ENCODE results near the gene DMD.

Gene DMD

DNA sequence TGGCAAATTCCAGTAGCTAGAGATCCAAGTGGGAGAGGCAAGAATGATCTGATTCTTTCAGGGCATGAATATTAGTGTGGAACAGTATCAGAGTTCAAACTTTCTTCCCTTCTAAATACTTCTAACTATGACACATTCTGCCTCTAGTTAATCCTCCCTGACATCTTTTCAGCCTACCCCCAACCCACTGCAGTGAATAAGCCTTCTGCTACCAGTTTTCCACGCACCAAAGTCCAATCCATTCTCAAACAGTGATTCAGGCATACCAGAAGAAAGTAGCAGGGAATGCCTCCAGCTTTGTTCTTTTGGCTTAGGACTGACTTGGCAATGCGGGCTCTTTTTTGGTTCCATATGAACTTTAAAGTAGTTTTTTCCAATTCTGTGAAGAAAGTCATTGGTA lies 1984.1 kb downstream of the DMD start:
- TF ChIP-seq, protein P1, sequence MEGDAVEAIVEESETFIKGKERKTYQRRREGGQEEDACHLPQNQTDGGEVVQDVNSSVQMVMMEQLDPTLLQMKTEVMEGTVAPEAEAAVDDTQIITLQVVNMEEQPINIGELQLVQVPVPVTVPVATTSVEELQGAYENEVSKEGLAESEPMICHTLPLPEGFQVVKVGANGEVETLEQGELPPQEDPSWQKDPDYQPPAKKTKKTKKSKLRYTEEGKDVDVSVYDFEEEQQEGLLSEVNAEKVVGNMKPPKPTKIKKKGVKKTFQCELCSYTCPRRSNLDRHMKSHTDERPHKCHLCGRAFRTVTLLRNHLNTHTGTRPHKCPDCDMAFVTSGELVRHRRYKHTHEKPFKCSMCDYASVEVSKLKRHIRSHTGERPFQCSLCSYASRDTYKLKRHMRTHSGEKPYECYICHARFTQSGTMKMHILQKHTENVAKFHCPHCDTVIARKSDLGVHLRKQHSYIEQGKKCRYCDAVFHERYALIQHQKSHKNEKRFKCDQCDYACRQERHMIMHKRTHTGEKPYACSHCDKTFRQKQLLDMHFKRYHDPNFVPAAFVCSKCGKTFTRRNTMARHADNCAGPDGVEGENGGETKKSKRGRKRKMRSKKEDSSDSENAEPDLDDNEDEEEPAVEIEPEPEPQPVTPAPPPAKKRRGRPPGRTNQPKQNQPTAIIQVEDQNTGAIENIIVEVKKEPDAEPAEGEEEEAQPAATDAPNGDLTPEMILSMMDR (IDR thresholded peaks at IDR 0.05; ENCODE audit: unreplicated experiment in 3 of 3) = no peak
- peaks cover 5% of the 10 kb centered on the region for H3K9me3 Mint-ChIP-seq
- H3K4me3 Mint-ChIP-seq = no peak overlapping the region
- no peaks in the 10 kb centered on the region for H3K27me3 Mint-ChIP-seq (ENCODE audit: low read depth)
- no peak overlapping the region for H3K27ac Mint-ChIP-seq
- no peaks in the 10 kb centered on the region for H3K36me3 Mint-ChIP-seq (ENCODE audit: low read depth)
- H3K4me1 Mint-ChIP-seq = peaks cover 4% of the 10 kb centered on the region

DNA sequence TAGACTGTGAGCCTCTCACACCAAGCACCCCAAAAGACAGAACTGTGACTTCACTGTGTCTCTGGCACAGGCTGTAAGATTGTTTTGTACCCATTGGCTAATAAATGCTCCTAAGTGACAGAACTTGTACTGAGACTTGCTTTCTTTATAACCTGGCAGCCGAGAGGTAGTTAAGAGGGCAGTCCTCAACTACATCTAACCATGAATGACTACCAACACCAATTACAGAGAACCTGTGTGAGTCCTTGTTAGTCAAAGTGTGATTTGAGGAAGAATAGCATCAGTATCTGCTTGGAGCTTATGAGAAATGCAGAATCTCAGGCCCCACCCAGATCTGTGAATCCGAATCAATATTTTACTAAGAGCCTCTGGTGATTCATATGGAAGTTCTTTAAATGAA lies 1985.5 kb downstream of the DMD start:
- no peaks in the 10 kb centered on the region for H3K27me3 Mint-ChIP-seq (ENCODE audit: low read depth)
- no peak overlapping the region for H3K27ac Mint-ChIP-seq
- H3K4me1 Mint-ChIP-seq = peaks cover 4% of the 10 kb centered on the region
- TF ChIP-seq, protein P1 (IDR thresholded peaks at IDR 0.05; ENCODE audit: unreplicated experiment in 3 of 3) = no peak
- H3K36me3 Mint-ChIP-seq (ENCODE audit: low read depth) = no peaks in the 10 kb centered on the region
- H3K9me3 Mint-ChIP-seq = peaks cover 5% of the 10 kb centered on the region
- H3K4me3 Mint-ChIP-seq = no peak overlapping the region

DNA sequence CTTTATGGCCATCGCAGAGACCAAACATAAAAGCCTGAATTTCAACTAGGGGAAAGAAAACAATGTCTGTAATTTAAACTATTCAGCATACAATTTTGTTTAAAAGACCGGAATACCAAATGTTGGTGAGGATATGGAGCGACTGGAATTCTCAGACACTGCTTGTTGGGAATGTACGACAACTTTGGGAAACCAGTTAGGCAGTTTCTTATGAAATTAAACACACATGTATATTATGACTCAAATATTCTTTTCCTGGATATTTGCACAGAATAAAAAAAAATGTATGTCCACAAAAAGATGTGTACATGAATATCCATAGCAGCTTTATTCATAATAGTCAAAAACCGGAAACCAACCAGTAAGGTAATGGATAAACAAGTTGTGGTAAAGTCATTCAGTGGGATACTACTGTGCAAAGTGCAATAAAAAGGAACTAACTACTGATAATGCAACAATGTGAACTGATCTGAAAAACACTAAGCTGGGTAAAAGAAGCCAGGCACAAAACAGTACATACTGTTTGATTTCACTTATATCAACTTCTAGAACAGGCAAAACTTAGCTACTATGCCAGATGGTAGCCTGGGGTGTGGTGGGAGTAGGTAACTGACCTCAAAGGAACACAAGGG lies 1986.9 kb downstream of the DMD start:
- Mint-ChIP-seq H3K27ac (no peak overlapping the region), H3K9me3 (peaks cover 5% of the 10 kb centered on the region), H3K4me3 (no peak overlapping the region), H3K4me1 (peaks cover 4% of the 10 kb centered on the region), H3K36me3 (ENCODE audit: low read depth) (no peaks in the 10 kb centered on the region), H3K27me3 (ENCODE audit: low read depth) (no peaks in the 10 kb centered on the region)
- TF ChIP-seq, protein P1 (IDR thresholded peaks at IDR 0.05; ENCODE audit: unreplicated experiment in 3 of 3) = no peak

DNA sequence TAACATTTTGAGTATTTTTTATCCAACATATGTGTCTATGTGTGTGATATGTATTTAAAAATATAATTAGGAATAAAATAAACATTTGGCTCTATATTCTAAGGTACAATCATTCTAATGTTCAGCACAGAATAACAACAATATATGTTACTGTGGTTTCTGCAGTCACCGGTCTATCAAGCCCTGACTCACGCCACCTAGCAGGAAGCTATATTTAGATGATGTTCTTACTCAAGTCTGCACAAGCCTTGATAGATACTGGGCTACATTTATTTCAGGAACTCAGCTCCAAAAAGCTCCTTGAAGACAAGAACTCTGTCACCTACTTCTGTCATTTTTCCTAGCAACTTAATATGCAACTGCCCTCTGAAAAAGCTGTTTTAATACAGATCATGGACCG lies 1987.5 kb downstream of the DMD start:
- H3K27me3 Mint-ChIP-seq (ENCODE audit: low read depth) = no peaks in the 10 kb centered on the region
- TF ChIP-seq, protein P1 (IDR thresholded peaks at IDR 0.05; ENCODE audit: unreplicated experiment in 3 of 3) = no peak
- H3K27ac Mint-ChIP-seq = no peak overlapping the region
- no peaks in the 10 kb centered on the region for H3K36me3 Mint-ChIP-seq (ENCODE audit: low read depth)
- peaks cover 4% of the 10 kb centered on the region for H3K4me1 Mint-ChIP-seq
- no peak overlapping the region for H3K4me3 Mint-ChIP-seq
- H3K9me3 Mint-ChIP-seq = peaks cover 5% of the 10 kb centered on the region

DNA sequence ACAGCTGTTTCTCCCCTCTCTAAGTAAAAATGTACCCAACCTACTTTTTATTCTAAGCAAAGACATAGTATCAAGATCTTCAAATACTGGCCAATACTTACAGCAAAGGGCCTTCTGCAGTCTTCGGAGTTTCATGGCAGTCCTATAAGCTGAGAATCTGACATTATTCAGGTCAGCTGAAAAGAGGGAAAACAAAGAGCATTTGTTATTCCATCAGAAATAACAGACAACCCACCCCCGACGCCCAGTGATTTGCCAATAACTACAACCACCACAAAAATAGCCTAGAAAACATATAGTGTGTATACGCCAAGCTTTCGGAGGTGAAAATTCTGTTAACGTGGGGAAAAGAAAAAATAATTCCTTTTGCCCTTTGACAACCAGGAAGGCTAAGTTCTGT lies 1988.4 kb downstream of the DMD start:
- Mint-ChIP-seq H3K4me3 (no peak overlapping the region), H3K27ac (no peak overlapping the region), H3K27me3 (ENCODE audit: low read depth) (no peaks in the 10 kb centered on the region), H3K36me3 (ENCODE audit: low read depth) (no peaks in the 10 kb centered on the region), H3K4me1 (no peaks in the 10 kb centered on the region), H3K9me3 (peaks cover 5% of the 10 kb centered on the region)
- TF ChIP-seq, protein P1 (IDR thresholded peaks at IDR 0.05; ENCODE audit: unreplicated experiment in 3 of 3) = no peak

DNA sequence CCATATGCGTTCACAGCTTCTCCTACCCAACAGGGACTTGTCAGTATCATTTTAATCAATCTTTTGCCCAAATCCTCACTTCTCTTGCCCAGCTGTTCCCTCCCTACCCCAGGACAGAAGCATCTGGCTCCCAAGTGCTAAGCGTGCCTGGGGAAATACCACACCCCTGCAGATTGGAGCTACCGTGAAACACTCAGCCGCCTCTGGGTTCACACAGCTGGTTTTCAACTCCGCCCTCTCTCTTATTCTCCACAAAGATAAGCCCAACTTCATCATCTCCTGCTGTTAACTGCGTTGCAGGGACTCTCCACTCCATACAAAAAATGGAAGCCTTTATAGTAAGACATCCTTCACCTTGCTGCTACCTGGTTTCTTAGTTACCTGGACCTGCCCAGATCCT lies 1992.2 kb downstream of the DMD start:
- no peaks in the 10 kb centered on the region for H3K36me3 Mint-ChIP-seq (ENCODE audit: low read depth)
- H3K4me3 Mint-ChIP-seq = no peak overlapping the region
- TF ChIP-seq, protein P1 (IDR thresholded peaks at IDR 0.05; ENCODE audit: unreplicated experiment in 3 of 3) = no peak
- H3K27me3 Mint-ChIP-seq (ENCODE audit: low read depth) = no peaks in the 10 kb centered on the region
- no peaks in the 10 kb centered on the region for H3K9me3 Mint-ChIP-seq
- H3K27ac Mint-ChIP-seq = no peak overlapping the region
- no peaks in the 10 kb centered on the region for H3K4me1 Mint-ChIP-seq
